GM12878 (cell line): ENCODE measurements around the gene ELAVL4.

Source experiments
- CTCF ChIP-seq, 3 experiments: IDR thresholded peaks in 2 of 3; conservative IDR thresholded peaks in 1 of 3; 2 replicates each; pipeline ENCODE4 v1.5.1; 2011; ENCODE audit warnings: low read depth in 3 of 3, low read length in 3 of 3, mild to moderate bottlenecking in 3 of 3, control low read depth in 2 of 3, moderate library complexity in 2 of 3, inconsistent platforms in 1 of 3, mixed read lengths in 1 of 3; ENCODE audit not compliant: control insufficient read depth in 2 of 3, insufficient read depth in 1 of 3; ENCODE audit errors: extremely low read depth in 1 of 3
- EP300 ChIP-seq, 2 experiments: fragments of 150-350 bp in 1 of 2; IDR thresholded peaks; 2 replicates each; pipeline ENCODE4 v1.6.1; 2011 to 2012; ENCODE audit warnings: low read depth in 2 of 2, low read length in 2 of 2, borderline replicate concordance in 1 of 2, improper control_type of control experiment in 1 of 2, inconsistent platforms in 1 of 2; ENCODE audit not compliant: control insufficient read depth in 1 of 2
- JUND ChIP-seq: IDR thresholded peaks from 2 replicates; pipeline ENCODE4 v1.6.1; 2012; ENCODE audit warnings: low read depth, mild to moderate bottlenecking, low read length, improper control_type of control experiment, moderate library complexity
- MAX ChIP-seq: IDR thresholded peaks from 2 replicates; pipeline ENCODE4 v1.6.1; 2012; ENCODE audit warnings: low read depth, low read length, improper control_type of control experiment
- POLR2A ChIP-seq: IDR thresholded peaks from 2 replicates; pipeline ENCODE4 v1.6.1; 2011; ENCODE audit warnings: low read depth, mild to moderate bottlenecking, low read length
- POLR2AphosphoS5 ChIP-seq: IDR thresholded peaks from 2 replicates; pipeline ENCODE4 v1.6.1; 2011; ENCODE audit warnings: mild to moderate bottlenecking, low read length, inconsistent platforms
- REST ChIP-seq: IDR thresholded peaks from 2 replicates; pipeline ENCODE4 v1.6.1; 2012; ENCODE audit warnings: mild to moderate bottlenecking, low read depth, low read length
- SMC3 ChIP-seq: IDR thresholded peaks from 2 replicates; pipeline ENCODE4 v1.6.1; 2011; ENCODE audit warnings: low read length, improper control_type of control experiment, borderline replicate concordance
- TAF1 ChIP-seq: IDR thresholded peaks from 2 replicates; pipeline ENCODE4 v1.6.1; 2011; ENCODE audit warnings: mild to moderate bottlenecking, low read depth, low read length, borderline replicate concordance
- USF1 ChIP-seq: IDR thresholded peaks from 2 replicates; pipeline ENCODE4 v1.6.1; 2011; ENCODE audit warnings: borderline replicate concordance, low read depth, mild to moderate bottlenecking, moderate library complexity, mixed read lengths, low read length; ENCODE audit not compliant: insufficient read depth; ENCODE audit errors: extremely low read length
- TF ChIP-seq, protein P1 (sequence below): IDR thresholded peaks from 2 replicates; pipeline ENCODE4 v1.6.1; 2012; ENCODE audit warnings: low read depth, low read length, improper control_type of control experiment

DNA sequence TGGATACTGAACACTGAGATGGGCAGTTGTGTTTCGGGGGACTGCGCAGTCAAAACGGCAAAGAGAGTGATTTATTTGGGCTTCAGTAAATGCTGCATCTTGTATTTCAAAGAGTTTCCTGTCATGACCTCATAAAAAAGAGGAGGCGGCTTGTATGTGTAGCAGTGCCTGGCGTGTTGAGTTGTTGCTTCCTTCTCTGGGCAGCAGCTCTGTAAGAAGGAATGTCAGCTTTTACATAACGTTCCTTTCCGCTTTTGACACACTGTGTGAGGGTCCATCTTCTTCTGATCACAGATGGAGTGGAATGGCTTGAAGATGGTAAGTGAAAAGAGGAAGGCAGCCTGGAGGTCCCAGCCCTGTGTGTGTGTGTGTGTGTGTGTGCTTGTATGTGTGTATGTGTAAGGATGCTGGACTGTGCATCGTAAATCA lies 941 bp downstream of the ELAVL4 start:
- TF ChIP-seq TAF1 (no peak), CTCF (IDR thresholded peaks at IDR 0.05 in 2 of 3, conservative IDR thresholded peaks at IDR 0.05 in 1 of 3; ENCODE audit: control insufficient read depth in 2 of 3, extremely low read depth in 1 of 3, insufficient read depth in 1 of 3, low read depth in 3 of 3, low read length in 3 of 3) (no peak), EP300 (IDR thresholded peaks at IDR 0.05; ENCODE audit: borderline replicate concordance in 1 of 2, control insufficient read depth in 1 of 2, low read depth in 2 of 2, low read length in 2 of 2) (no peak), JUND (no peak), SMC3 (no peak), POLR2AphosphoS5 (no peak), REST (no peak), MAX (no peak), POLR2A (no peak), USF1 (no peak)
- TF ChIP-seq, protein P1, sequence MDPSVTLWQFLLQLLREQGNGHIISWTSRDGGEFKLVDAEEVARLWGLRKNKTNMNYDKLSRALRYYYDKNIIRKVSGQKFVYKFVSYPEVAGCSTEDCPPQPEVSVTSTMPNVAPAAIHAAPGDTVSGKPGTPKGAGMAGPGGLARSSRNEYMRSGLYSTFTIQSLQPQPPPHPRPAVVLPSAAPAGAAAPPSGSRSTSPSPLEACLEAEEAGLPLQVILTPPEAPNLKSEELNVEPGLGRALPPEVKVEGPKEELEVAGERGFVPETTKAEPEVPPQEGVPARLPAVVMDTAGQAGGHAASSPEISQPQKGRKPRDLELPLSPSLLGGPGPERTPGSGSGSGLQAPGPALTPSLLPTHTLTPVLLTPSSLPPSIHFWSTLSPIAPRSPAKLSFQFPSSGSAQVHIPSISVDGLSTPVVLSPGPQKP: no peak
